ENCODE data around the gene MTHFS.

The MTHFS gene

DNA sequence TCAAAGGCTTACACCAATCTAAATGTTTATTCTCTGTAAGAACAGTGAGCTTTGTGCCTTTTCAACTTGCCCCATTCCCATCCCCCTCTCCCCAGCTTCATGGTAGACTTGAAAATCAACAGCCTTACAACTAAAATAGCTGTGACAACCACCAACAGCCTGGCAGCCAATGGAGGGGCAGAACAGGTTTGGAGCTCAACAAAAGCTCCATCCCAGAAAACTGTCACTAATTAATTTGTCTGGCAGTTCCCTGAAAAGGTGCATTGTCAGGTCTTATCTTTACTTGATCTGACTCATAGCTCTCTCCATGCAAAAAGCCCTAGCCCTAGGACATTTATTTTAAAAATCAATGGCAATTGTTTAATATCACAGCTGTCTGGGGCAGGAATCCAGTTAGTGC is 22.6 kb downstream of the MTHFS start:
- no peak for DNase-seq (ENCODE audit: low spot score)

DNA sequence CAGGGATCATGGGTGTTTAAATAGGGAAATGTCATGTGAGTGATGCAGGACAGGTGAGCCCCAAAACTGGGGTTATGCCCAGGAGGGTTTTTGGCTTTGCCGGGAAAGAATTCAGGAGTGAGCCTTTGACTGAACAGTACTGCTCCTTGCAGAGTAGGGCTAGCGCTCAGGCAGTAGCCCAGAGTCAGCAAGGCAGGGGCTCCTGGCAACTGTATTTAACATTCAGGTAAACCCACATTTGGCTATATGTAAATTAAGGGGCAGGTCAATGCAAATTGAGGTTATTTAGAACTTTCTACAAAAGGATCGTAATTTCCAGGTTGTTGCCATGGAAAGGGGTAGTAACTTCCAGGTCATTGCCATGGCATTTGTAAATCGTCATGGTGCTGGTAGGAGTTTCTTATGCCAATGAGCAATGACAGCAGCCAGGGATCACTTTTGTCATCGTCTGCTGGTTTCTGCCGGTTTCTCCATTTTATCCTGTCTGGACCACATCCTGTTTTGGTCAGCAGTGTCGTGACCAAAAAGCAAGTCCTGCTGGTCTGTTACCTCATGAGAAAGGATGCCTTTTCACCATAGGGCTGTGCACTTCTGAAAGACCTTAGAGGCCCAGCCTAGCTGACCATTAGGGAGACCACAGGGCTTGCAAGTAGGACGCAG is 24.3 kb downstream of the MTHFS start:
- DNase-seq (ENCODE audit: low spot score): peak; percentile 10

DNA sequence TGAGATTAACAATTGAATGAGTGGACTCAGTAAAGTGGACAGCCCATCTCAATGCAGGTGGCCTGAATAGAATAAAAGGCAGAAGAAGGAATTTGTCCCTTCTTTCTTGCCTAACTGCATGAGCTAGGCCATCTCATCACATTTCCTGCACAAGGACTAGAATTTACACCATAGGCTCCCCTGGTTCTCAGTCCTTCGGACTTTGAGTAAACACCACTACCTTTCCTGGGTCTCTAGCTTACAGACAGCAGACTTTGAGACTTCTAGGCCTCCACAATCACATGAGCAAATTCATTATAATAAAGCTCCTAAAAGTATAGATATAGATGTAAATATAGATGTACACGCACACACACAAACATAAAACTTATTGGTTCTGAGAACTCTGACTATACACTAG is 28.3 kb downstream of the MTHFS start:
- no peak for DNase-seq (ENCODE audit: low spot score)

DNA sequence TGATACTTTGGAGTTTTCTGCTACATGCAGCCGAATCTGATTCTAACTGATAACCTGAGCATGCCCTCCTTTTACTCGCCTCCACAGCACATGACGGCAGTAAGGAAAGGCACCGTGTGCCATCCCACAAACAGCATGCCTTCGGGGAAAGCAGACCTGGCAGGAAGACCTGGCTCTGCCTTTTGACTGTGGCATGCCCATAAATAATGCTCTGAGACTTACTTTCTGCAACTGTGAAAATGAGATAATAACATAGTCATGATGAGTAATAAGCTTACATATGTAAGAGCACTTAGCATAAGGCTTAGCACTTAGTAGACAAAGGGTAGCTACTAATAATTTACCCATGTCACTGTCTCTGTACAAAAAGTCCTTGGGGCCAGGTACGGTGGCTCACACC is 32.9 kb downstream of the MTHFS start:
- no peak for DNase-seq (ENCODE audit: low spot score)

DNA sequence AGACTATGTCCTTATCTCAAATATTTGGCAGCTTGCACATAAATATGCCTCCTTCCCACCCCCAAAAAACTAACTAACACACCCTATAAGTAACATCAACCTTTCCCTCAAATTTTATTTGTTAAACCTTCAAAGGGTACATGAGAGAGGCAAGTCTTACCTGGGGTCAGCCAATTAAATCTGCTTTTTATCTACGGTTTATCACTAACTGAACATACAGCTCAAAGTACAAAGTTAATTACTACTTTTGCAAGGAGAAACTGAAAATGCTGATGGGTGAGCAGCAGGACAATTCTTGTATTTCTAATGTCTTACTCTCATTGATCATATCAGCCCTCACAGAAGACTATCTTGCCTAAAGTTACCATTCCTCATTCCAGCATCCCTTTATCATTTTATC is 34.6 kb downstream of the MTHFS start:
- no peak for DNase-seq (ENCODE audit: low spot score)

DNA sequence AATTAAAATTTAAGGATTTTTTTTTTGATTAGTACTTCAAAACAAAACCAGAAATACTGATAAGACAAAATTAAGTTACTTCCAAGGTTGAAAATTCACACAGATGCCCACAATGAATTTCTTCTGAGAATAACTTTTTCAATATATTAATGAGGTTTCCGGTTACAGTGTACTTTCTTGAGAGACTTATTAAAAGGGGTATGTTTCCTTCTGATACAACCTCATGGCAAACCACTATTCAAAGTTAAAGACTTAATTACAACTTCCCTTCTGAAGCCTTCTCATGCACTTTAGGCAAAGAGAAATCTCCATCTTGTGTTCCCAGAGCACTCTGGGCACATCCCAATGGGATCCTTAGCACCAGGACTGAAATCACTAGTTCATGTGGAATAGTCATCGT is 36.2 kb downstream of the MTHFS start:
- DNase-seq (ENCODE audit: low spot score): no peak

DNA sequence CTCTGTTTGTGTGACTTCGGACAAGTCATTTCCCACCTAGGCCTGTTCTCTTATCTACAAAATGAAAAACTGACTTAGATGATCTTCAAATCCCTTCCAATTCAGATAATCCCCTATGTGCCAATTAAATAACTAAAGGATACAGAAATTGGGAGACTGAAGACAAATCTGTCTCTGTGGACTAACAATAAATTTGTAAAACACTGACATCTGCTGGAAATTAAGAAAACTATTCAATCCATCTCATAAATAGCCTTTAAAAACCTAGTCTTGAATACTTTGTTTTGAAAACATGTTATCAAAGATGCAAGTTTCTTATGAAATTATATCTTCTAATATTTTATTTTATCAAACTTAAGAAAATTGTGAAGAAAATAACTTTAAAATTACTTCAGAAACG is 38.3 kb downstream of the MTHFS start:
- DNase-seq (ENCODE audit: low spot score): no peak

DNA sequence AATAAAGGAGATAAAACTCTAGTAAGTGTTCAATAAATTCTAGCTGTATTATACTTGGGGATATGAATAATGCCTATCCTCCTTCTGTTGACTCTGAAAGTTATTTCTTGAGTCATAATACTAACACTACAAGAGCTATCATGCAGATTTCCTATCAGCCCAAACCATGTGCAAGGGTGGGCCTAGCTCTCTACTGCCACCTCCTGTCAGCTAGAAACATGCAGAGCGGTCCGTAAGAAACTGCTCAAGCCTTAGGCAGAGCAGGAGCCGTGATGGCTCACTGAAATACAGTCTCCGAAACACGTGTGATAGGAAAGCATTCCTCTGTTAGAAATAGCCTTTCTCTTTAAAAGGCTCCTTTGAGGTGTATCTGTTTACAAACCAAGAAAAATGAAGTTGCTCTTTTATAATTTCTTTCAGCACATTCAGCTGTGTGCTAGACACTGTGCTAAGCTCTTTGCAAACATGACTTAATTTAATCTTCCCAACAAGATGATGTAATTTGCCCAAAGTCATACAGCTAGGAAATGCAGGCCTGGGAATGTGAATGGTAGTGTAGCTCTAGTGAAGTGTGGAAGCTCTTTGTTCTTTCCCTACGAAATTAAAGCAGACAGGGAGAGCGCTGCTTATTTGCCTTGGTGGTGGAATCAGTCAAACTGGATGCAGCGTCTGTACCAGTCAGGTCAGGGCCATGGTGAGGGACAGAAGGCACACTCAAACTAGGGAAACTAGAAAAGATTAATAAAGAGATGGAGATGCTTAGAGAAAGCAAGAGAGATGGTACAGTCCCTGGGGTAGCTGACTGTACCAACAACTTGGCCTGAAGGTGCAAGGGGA is 43.1 kb downstream of the MTHFS start:
- peak; percentile 55 for DNase-seq (ENCODE audit: low spot score)

DNA sequence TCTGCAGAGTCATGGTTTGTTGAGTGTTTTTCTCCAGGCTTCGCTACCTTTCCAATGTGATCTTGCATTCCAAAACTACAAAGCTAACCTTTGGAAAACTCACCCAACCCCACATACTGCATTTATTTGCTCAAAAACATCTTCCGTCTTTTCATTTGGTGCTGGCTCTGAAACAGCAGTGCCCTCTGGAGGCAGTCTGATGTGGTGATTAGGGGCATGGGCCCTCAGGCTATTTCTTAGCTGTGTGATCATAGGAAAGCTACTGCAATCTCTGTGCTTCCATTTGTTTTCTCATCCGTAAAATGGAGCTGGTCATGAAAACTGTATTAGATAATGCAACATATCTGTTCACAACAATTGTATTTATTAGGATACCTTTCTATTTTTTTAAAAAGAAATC is 47.0 kb downstream of the MTHFS start:
- DNase-seq (ENCODE audit: low spot score): no peak

DNA sequence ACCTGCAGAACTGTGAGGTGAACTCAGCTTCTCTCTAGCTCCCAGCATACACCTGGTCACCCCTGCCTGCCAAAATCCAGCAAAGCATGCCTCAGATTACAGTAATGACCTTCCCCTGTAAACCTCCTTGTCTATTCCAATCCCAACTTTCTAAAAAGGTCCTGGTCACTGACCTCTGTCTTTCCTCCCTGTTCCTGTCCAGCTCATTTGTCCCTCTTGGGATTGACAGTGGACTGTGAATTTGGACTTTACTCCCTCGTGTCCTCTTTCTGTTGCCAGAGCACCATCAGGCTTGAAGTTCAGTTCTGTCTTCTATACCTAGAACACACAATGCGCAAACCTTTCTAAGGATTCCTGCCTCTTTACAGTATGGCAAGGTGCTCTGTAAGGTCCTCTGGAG is 50.3 kb downstream of the MTHFS start:
- DNase-seq (ENCODE audit: low spot score): no peak

DNA sequence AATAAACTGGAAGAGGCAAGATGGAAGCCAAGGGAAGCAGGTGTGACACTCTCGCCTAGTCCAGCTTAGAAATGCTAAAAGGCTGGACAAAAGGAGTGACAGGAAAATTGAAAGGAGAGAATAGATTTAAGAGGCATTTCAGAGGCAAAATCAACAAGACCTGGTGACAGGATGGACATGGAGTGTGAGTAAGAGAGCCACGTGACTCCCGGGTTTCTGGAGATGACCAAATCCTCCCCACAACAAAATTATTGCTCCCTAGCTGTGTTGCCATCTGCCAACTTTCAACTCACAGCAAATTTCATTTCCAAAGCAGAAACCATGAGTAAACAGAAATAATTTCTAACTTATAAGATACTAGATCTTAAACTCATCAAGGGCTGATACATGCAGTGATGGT is 52.6 kb downstream of the MTHFS start:
- no peak for DNase-seq (ENCODE audit: low spot score)

DNA sequence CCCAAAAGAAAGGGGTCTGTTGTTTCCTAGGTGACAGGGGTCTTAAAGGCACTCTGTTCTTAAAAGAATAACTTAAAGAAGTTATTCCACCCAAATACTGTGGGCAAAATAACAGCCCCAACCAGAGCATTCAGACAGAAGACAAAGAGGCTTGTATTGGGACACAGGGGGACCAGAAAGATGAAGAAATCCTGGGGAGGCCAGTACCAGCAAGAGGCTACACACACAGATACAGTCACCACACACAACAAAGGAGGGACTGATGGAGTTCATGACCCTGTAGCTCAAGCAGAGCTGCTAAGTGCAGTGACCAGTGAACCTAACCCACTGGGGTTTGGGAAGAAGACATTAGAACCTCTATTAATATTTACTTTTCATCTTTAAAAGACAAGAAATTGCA is 59.0 kb downstream of the MTHFS start:
- DNase-seq (ENCODE audit: low spot score): no peak

DNA sequence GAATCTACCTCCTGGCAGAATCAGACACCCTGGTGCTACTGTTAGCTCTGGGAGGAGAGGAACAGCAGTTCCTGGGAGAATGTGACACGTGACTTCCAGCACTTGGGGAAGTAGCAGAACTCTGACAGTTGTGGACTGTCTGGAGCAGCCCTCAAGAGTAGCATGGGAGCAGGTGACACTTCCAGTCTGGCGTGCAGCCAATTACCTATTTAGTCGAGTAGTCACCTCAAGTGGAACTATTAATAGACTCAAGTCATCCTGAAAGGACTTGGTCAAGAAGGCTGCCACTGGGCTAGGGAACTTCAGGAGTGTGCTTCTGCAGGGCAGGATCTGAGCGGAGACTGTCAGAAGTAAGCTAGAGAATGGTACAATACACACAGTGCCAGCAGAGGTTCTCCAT is 62.3 kb downstream of the MTHFS start:
- DNase-seq (ENCODE audit: low spot score): no peak

DNA sequence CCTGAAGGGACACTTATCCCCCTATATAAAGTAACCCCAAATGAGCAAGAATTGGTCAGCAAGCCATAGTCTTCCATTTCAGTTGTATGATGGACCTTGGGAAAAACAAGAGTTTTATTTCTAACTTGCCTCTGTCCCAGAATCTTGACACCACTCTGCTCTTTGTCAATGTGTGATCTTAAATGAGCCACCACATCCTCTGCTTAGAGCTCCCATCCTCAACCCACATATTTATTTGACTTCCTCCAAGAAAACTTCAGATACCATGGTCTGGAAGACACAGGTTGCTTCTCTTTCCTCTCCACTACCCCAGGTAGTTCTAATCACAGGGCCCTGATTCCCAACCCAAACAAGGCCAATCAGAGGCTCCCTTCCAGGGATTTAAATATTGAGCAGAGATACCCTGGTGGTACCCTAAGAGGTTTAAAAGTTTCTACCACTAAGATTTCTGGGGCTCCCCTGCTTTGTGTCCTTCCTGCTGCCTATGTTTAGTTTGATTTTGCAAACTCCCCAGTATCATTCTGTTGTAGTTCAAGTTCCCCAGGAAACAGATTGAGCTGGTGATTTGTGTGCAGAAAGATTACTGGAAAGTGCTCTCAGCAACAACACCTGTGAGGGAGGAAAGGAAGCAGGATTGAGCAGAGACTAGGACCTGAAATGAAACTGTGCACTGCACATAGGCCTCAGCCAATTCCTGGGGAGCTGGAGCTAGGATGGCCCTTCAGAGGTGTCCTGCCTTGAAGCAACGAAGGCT is 64.3 kb downstream of the MTHFS start:
- DNase-seq (ENCODE audit: low spot score): no peak

DNA sequence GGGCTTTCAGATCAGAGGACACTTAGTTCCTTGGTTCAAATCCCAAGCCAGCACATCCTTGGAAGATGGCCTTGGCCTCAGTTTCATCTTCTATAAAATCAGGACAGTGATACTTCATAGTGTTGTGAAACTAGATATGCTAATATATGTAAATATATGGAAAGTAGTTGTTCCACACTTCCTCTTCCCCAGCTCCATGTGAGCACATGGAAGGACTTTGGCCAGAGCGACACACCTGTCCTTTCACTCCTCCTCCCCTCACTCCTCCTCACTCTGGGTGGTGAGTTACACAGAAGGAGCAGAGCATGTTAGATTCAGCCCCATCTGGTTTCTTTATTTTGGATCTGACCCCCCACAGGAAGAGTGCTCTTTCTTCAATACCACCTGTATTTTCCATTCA is 65.2 kb downstream of the MTHFS start:
- no peak for DNase-seq (ENCODE audit: low spot score)

DNA sequence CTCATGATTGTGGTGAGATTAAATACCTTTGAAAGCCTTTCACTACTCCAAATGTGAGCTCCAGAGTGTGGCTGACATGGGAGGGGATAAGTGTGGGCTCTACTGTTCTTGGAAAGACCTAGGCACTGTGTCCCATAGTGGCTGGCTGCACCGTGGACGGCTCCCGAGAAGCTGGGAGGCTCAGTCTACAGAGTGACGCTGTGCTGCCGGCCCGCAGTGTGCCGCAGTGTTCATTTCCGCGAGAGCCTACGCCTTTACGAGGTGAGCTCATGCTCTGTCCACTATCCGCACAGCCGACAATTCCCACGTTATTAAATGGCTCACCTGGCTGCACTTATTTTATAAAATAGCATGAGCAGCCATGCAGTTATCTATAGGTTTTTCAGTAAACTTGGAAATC is 66.9 kb downstream of the MTHFS start:
- no peak for DNase-seq (ENCODE audit: low spot score)

DNA sequence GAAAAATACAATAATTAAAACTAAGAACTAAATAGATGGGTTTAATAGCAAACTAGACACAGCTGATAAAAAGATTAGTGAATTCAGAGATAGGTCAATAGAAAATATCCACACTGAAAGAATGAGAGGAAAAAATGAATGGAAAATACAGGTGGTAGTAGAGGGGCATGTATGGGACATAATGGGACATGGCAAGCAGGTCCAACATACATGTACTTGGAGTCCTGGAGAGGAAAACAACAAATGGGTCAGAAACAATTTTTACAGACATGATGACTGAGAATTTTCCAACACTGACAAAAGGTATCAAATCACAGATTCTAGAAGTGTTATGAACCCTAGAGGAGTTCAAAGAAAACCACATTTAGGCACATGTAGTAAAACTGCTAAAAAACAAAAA is 68.4 kb downstream of the MTHFS start:
- DNase-seq (ENCODE audit: low spot score): no peak

DNA sequence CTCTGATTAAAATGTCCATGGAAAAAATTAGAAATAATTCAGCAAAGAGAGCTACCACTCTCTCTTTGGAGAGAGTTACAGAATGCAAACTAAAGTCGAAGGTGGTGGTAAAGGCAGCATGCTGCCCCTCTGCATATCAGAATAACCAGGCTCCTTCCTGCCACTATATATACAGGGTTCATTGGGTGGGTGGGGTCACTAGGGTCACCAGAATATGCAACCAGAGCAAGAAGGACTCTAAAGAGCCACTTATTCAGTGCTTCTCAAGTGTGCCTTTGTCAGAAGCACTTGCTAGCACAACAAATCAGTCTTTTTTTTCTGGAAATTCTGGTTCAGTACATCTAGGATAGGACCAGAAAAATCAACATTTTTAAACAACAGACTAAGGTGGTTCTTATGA is 70.0 kb downstream of the MTHFS start:
- no peak for DNase-seq (ENCODE audit: low spot score)

DNA sequence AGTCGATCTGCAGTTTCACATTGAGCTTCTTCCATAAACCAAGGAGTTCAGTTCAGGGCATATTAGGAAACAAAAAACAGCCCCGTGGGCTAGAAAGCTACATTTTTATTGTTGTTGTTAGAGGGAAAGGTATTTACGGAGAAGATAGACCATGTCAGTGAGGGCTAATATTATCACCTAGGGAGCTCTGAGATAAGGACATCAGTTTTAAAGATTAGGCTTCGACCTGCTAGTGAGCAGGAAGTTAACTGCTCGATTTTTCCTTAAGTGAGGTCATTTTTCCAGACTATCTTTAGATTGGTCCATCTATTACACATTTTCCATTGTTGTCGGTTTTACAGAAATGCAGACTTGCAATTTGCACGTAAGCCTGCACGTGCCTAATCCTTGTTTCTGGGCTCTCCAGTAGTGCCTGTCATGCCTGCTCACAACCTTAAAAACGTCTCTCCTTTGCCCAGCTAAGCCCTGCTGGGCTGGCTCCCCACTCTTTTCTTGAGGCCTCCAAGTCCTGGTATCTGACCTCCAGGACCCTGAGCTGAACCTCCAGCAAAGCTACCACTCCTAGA is 72.6 kb downstream of the MTHFS start:
- DNase-seq (ENCODE audit: low spot score): no peak

DNA sequence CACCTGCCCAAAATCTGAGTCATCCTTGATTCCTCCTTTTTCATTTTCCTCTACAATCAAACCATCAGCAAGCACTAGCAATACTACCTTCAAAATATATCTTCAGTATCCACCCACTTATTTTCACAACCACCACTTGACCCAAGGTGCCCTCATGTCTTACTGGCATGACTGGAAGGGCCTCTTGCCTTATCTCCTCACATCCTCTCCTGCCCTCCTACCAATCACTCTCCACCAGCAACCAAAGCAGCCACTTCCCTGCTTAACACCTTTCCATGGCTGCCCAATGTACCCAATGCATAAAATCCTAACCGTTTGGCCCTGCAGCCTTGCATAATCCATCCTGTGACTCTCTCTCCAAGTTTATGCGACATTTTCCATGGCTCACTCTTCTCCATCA is 76.0 kb downstream of the MTHFS start:
- DNase-seq (ENCODE audit: low spot score): no peak

DNA sequence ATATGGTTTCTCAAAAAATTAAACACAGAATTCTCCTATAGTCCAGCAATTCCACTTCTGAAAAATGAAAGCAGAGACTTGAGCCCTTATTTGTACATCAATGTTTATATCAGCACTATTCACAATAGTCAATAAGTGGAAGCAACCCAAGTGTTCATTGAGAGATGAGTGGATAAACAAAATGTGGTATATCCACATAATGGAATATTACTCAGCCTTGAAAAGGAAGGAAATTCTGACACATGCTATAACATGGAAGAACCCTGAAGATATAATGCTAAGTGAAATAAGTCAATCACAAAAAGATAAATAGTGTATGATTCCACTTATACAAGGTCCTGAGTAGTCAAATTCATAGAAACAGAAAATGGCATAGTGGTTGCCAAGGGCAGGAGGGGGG is 76.6 kb downstream of the MTHFS start:
- DNase-seq (ENCODE audit: low spot score): no peak

DNA sequence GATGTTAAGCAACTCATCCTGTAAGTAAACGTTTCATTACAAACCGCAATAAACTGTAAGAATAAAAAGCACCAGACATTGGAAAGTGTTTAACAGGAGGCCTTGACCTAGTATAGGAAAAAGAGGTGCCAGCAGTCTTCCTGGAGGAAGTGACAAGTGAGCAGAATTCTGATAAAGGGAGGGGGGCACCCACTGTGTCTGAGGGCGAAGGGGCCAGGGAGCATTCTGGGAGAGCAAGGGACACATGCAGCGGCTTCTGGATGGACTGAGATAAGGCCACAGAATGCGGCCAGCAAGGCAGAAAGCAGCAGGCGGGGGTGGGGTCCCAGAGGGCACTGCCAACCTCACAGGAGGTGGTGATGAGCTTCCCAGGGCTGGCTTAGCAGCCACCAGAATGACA is 80.2 kb downstream of the MTHFS start:
- no peak for DNase-seq (ENCODE audit: low spot score)

DNA sequence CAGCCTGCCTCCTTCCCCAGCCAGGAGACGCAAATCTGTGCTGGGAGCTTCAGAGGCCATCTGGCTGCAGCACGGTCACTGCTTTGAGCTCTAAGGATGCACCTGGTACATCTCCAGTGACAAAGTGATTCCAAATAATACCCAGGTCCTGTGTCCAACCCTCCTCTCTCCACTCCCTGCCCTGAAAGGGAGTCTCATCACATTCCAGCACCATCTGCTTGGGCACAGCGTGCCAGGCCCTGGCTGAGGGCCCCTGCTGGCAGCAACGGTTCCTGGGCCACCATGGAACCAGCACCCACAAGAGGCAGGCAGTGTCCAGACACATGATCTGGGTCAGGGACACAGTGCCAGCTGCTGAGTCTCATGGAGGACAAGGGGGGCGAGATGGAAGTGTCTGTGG is 81.3 kb downstream of the MTHFS start:
- no peak for DNase-seq (ENCODE audit: low spot score)
